GM12878 (cell line): Measurements from ENCODE around the gene NFIX. TPM values are rescaled to one million over a fixed set of nuclear protein-coding genes. Genes with fewer than 3 reads are reported as not detected.

ENCODE experiments used
- ATAC-seq: fragments of 200-7000 bp; cut with Tn5 transposase; 3 replicates; pipeline ENCODE4 v1.9.1; 2020; ENCODE audit warnings: mild to moderate bottlenecking, moderate library complexity
- BruUV-seq: library from RNA; stranded (reverse); fragments of 400-500 nt; replicated peaks from 2 replicates; lab custom pipeline; 2021; lab: Mats Ljungman, UMichigan
- CTCF ChIA-PET: fragments of 300-600 bp; sonication (Branson Sonifier 250); formaldehyde crosslinking; extraction: SDS; loops from one replicate; lab custom pipeline; 2021; ENCODE audit warnings: inconsistent platforms; lab: Yijun Ruan, JAX
- POLR2A ChIA-PET: fragments of 350-600 bp; formaldehyde crosslinking; extraction: SDS; loops from one replicate; lab custom pipeline; 2021; ENCODE audit warnings: inconsistent platforms; lab: Charles Lee
- RAD21 ChIA-PET: fragments of 300-600 bp; sonication (Branson Sonifier 250); formaldehyde crosslinking; loops from one replicate; lab custom pipeline; 2023; ENCODE audit warnings: antibody characterized with exemption; ENCODE audit not compliant: unreplicated experiment; lab: Charles Lee
- SMC1A ChIA-PET: fragments of 300-600 bp; sonication (Branson Sonifier 250); formaldehyde crosslinking; loops from one replicate; lab custom pipeline; 2023; ENCODE audit not compliant: unreplicated experiment, uncharacterized antibody; lab: Charles Lee
- DNase-seq: peaks from one replicate; pipeline ENCODE4 v3.0.0-alpha.2; 2011; ENCODE audit warnings: low read depth, low spot score
- FAIRE-seq: peaks from 3 replicates; lab custom pipeline; 2011; peaks lifted over from hg19 to GRCh38; lab: Jason Lieb, UNC
- H2AFZ ChIP-seq: 2 replicates; pipeline ENCODE4 v1.6.0; 2011; ENCODE audit warnings: low read depth, low read length, control low read depth; ENCODE audit not compliant: control insufficient read depth
- H3K27ac ChIP-seq: 2 replicates; pipeline ENCODE4 v1.5.1; 2011; ENCODE audit warnings: control low read depth; ENCODE audit not compliant: control insufficient read depth, insufficient read depth
- H3K27me3 ChIP-seq, 2 experiments: replicated peaks in 1 of 2; 2 replicates each; pipeline versions ENCODE4 v1.6.0 to v1.6.1; 2011; ENCODE audit warnings: low read length in 1 of 2; ENCODE audit not compliant: control insufficient read depth in 2 of 2, insufficient read depth in 2 of 2
- H3K36me3 ChIP-seq, 2 experiments: 2 replicates each; pipeline ENCODE4 v1.5.1; 2011; ENCODE audit warnings: low read length in 1 of 2; ENCODE audit not compliant: control insufficient read depth in 2 of 2, insufficient read depth in 2 of 2
- H3K4me1 ChIP-seq: 2 replicates; pipeline ENCODE4 v1.6.1; 2011; ENCODE audit warnings: mild to moderate bottlenecking, low read length, moderate library complexity, mixed read lengths; ENCODE audit not compliant: control insufficient read depth, insufficient read depth
- H3K4me2 ChIP-seq: 2 replicates; pipeline ENCODE4 v1.6.0; 2011; ENCODE audit warnings: control low read depth; ENCODE audit not compliant: control insufficient read depth, insufficient read depth
- H3K4me3 ChIP-seq: fragments of 200-600 bp; sonication (generic); 2 replicates; pipeline ENCODE4 v1.5.1; 2016
- H3K79me2 ChIP-seq: 2 replicates; pipeline ENCODE4 v1.6.0; 2011; ENCODE audit warnings: low read length; ENCODE audit not compliant: control insufficient read depth, insufficient read depth
- H3K9ac ChIP-seq: 2 replicates; pipeline ENCODE4 v1.8.0; 2011; ENCODE audit warnings: low read length, control low read depth, mixed read lengths; ENCODE audit not compliant: control insufficient read depth, insufficient read depth
- H3K9me3 ChIP-seq: replicated peaks from 3 replicates; pipeline ENCODE4 v1.5.1; 2011; ENCODE audit warnings: mild to moderate bottlenecking, low read length; ENCODE audit not compliant: control insufficient read depth, insufficient read depth
- H4K20me1 ChIP-seq: 2 replicates; pipeline ENCODE4 v1.6.0; 2011; ENCODE audit not compliant: control insufficient read depth, insufficient read depth
- BHLHE40 ChIP-seq, 2 experiments: fragments of 450-650 bp in 1 of 2; IDR thresholded peaks; 2 replicates each; pipeline ENCODE4 v1.6.1; 2011 to 2017; ENCODE audit warnings: low read depth in 2 of 2, borderline replicate concordance in 1 of 2, improper control_type of control experiment in 1 of 2, low read length in 1 of 2, mild to moderate bottlenecking in 1 of 2
- BMI1 ChIP-seq: fragments of 450-650 bp; IDR thresholded peaks from 2 replicates; pipeline ENCODE4 v1.6.1; 2016; ENCODE audit warnings: mild to moderate bottlenecking, moderate library complexity, borderline replicate concordance
- CHD4 ChIP-seq: fragments of 200-600 bp; sonication (generic); IDR thresholded peaks from 2 replicates; pipeline ENCODE4 v1.6.1; 2016; ENCODE audit warnings: mild to moderate bottlenecking
- CREM ChIP-seq: IDR thresholded peaks from 2 replicates; pipeline ENCODE4 v1.6.1; 2014; ENCODE audit warnings: antibody characterized with exemption, low read depth
- EGR1 ChIP-seq, 2 experiments: IDR thresholded peaks; 1 replicate in 1 of 2; 2 replicates in 1 of 2; pipeline ENCODE4 v1.6.1; 2011 to 2012; ENCODE audit warnings: low read depth in 2 of 2, low read length in 2 of 2, borderline replicate concordance in 1 of 2, mild to moderate bottlenecking in 1 of 2, moderate library complexity in 1 of 2
- ESRRA ChIP-seq: IDR thresholded peaks from 2 replicates; pipeline ENCODE4 v1.6.1; 2012; ENCODE audit warnings: mild to moderate bottlenecking, low read length, improper control_type of control experiment
- FOS ChIP-seq: IDR thresholded peaks from 3 replicates; pipeline ENCODE4 v1.6.1; 2011; ENCODE audit warnings: borderline replicate concordance; ENCODE audit not compliant: insufficient read length; ENCODE audit errors: extremely low read depth
- FOXK2 ChIP-seq: fragments of 450-650 bp; IDR thresholded peaks from 2 replicates; pipeline ENCODE4 v1.6.1; 2017; ENCODE audit warnings: mild to moderate bottlenecking, moderate library complexity
- KAT2A ChIP-seq: conservative IDR thresholded peaks from 2 replicates; pipeline ENCODE4 v1.6.1; 2011; ENCODE audit warnings: low read depth, low read length; ENCODE audit not compliant: control insufficient read depth
- KDM1A ChIP-seq: fragments of 200-600 bp; sonication (generic); IDR thresholded peaks from 2 replicates; pipeline ENCODE4 v1.6.1; 2016; ENCODE audit warnings: borderline replicate concordance
- RBBP5 ChIP-seq: fragments of 200-600 bp; sonication (generic); conservative IDR thresholded peaks from 2 replicates; pipeline ENCODE4 v1.6.1; 2016
- RELA ChIP-seq: fragments of 450-650 bp; IDR thresholded peaks from 2 replicates; pipeline ENCODE4 v1.8.0; 2014; ENCODE audit warnings: borderline replicate concordance; ENCODE audit not compliant: partially characterized antibody
- SMC3 ChIP-seq: IDR thresholded peaks from 2 replicates; pipeline ENCODE4 v1.6.1; 2011; ENCODE audit warnings: low read length, improper control_type of control experiment, borderline replicate concordance
- SRF ChIP-seq, 2 experiments: IDR thresholded peaks; 2 replicates each; pipeline ENCODE4 v1.6.1; 2011; ENCODE audit warnings: low read depth in 2 of 2, low read length in 2 of 2, mild to moderate bottlenecking in 1 of 2, moderate library complexity in 1 of 2
- TBL1XR1 ChIP-seq: IDR thresholded peaks from 2 replicates; pipeline ENCODE4 v1.6.1; 2012; ENCODE audit warnings: low read depth, low read length, improper control_type of control experiment
- TCF3 ChIP-seq: IDR thresholded peaks from 2 replicates; pipeline ENCODE4 v1.6.1; 2012; ENCODE audit warnings: low read depth, mild to moderate bottlenecking, low read length, borderline replicate concordance; ENCODE audit not compliant: insufficient read depth
- ZNF592 ChIP-seq: fragments of 450-650 bp; IDR thresholded peaks from 2 replicates; pipeline ENCODE4 v1.6.1; 2017; ENCODE audit warnings: mild to moderate bottlenecking, moderate library complexity
- WGBS: methylation state at CpG from one replicate; pipeline ENCODE4 v1.1.6; 2016; ENCODE audit warnings: low lambda C conversion rate; ENCODE audit not compliant: insufficient replicate concordance, insufficient coverage; ENCODE audit errors: missing lambda C conversion rate; 5-methylcytosine and 5-hydroxymethylcytosine counted together
- in situ Hi-C: fragments of 300-500 bp; cut with MboI; formaldehyde crosslinking; loops from 9 replicates; pipeline ENCODE4 v1.14.3; 2018; ENCODE audit warnings: mixed read lengths
- intact Hi-C: fragments of 100-400 bp; cut with micrococcal nuclease; formaldehyde crosslinking; loops from one replicate; pipeline ENCODE4 v1.14.2; 2022; ENCODE audit not compliant: unreplicated experiment
- polyA plus RNA-seq, 11 experiments: library from polyadenylated mRNA; depleted of rRNA in 4 of 11; unstranded in 6 of 11; stranded (reverse) in 5 of 11; fragments of >200 nt; fragmentation: Nextera tagmentation in 4 of 11; fragmentation: Illumina TruSeq in 1 of 11; extraction: Ambion mirVana in 4 of 11; extraction: Trizol in 1 of 11; gene quantifications; 1 replicate in 1 of 11; 2 replicates in 10 of 11; pipeline versions ENCODE4 v1.2.1 to v1.2.3, GENCODE V29; 2011 to 2016; ENCODE audit warnings: inconsistent platforms in 2 of 11, missing spikeins in 2 of 11, low read depth in 1 of 11
- total RNA-seq, 4 experiments: library from RNA; depleted of rRNA in 3 of 4; stranded (reverse); fragments of >200 nt in 3 of 4; fragmentation: Illumina TruSeq in 1 of 4; extraction: Trizol in 1 of 4; gene quantifications; 2 replicates each; pipeline versions ENCODE4 v1.2.1 to v1.2.3, GENCODE V29; 2013 to 2021
- TF ChIP-seq, protein P1 (sequence below): fragments of 450-650 bp; IDR thresholded peaks from 2 replicates; pipeline ENCODE4 v1.6.1; 2017; ENCODE audit warnings: antibody characterized with exemption, mild to moderate bottlenecking, moderate library complexity

Gene NFIX
- total and polyA plus RNA-seq, 10 of the 15 experiments (the other 5 are each of a cell fraction or from before 2014, with no cell fraction given): 0.02 to 2.2 (median 0.28) TPM

- RAD21 ChIA-PET: interaction anchor here (1.0 to 5.0 kb wide), 5 partner anchors 10 to 120 kb away, joined by 5 to 81 read pairs (median 13); no protein-coding TSS in a partner anchor
- DNase-seq: no peak
- TF ChIP-seq TCF3: no peak
- TF ChIP-seq SMC3: no peak
- no peak for TF ChIP-seq EGR1 (IDR thresholded peaks at IDR 0.05; ENCODE audit: borderline replicate concordance in 1 of 2, low read depth in 2 of 2, low read length in 2 of 2)
- TF ChIP-seq SRF (IDR thresholded peaks at IDR 0.05; ENCODE audit: low read depth in 2 of 2, low read length in 2 of 2): no peak
- no peak for TF ChIP-seq RELA
- no peak for TF ChIP-seq FOXK2
- no peak for TF ChIP-seq KDM1A
- TF ChIP-seq ESRRA: no peak
- TF ChIP-seq RBBP5: no peak
- TF ChIP-seq ZNF592: no peak
- TF ChIP-seq TBL1XR1: no peak
- TF ChIP-seq KAT2A: no peak
- no peak for TF ChIP-seq BHLHE40 (IDR thresholded peaks at IDR 0.05; ENCODE audit: borderline replicate concordance in 1 of 2, low read depth in 2 of 2, low read length in 1 of 2)
- TF ChIP-seq, protein P1, sequence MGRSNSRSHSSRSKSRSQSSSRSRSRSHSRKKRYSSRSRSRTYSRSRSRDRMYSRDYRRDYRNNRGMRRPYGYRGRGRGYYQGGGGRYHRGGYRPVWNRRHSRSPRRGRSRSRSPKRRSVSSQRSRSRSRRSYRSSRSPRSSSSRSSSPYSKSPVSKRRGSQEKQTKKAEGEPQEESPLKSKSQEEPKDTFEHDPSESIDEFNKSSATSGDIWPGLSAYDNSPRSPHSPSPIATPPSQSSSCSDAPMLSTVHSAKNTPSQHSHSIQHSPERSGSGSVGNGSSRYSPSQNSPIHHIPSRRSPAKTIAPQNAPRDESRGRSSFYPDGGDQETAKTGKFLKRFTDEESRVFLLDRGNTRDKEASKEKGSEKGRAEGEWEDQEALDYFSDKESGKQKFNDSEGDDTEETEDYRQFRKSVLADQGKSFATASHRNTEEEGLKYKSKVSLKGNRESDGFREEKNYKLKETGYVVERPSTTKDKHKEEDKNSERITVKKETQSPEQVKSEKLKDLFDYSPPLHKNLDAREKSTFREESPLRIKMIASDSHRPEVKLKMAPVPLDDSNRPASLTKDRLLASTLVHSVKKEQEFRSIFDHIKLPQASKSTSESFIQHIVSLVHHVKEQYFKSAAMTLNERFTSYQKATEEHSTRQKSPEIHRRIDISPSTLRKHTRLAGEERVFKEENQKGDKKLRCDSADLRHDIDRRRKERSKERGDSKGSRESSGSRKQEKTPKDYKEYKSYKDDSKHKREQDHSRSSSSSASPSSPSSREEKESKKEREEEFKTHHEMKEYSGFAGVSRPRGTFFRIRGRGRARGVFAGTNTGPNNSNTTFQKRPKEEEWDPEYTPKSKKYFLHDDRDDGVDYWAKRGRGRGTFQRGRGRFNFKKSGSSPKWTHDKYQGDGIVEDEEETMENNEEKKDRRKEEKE: no peak
- no peak for TF ChIP-seq CHD4
- no peak for TF ChIP-seq FOS
- no peak for TF ChIP-seq BMI1
- TF ChIP-seq CREM: no peak
- TF ChIP-seq, all 136 proteins: peak for 0
- H3K27ac ChIP-seq: no peak overlapping the region
- no peak overlapping the region for H3K9ac ChIP-seq
- no peaks in the 10 kb centered on the region for H3K9me3 ChIP-seq
- no peaks in the 10 kb centered on the region for H3K79me2 ChIP-seq
- intact Hi-C loops (loop anchor here (5.0 kb wide), 3 partner anchors 57 to 302 kb away; no protein-coding TSS in a partner anchor), in situ Hi-C loops (loop anchor here (5.0 to 10.0 kb wide), 2 partner anchors 117 to 290 kb away; no protein-coding TSS in a partner anchor)
- no peaks in the 10 kb centered on the region for H3K27me3 ChIP-seq
- no peaks in the 10 kb centered on the region for H4K20me1 ChIP-seq
- ATAC-seq: no peak
- ChIA-PET SMC1A (interaction anchor here (1.4 to 7.5 kb wide), 4 partner anchors 10 to 120 kb away, joined by 3 to 48 read pairs (median 35); no protein-coding TSS in a partner anchor), POLR2A (interaction anchor here (0.5 to 0.6 kb wide), 2 partner anchors 10 to 99 kb away, joined by 3 to 5 read pairs; no protein-coding TSS in a partner anchor), CTCF (interaction anchor here (1.1 to 13.5 kb wide), 6 partner anchors 10 to 118 kb away, joined by 3 to 247 read pairs (median 42); no protein-coding TSS in a partner anchor)
- H2AFZ ChIP-seq: no peak overlapping the region
- no TSS peak for BruUV-seq
- no peak for FAIRE-seq
- whole genome bisulfite sequencing: 49% methylated on average over 13 of the region's 17 CpGs
- H3K4me2 ChIP-seq: no peak overlapping the region
- H3K4me1 ChIP-seq: no peaks in the 10 kb centered on the region
- no peak overlapping the region for H3K4me3 ChIP-seq
- no peaks in the 10 kb centered on the region for H3K36me3 ChIP-seq
Measured at GRCh38 chr19:12975221-12975741, 20.0 kb upstream of the NFIX start.
